ENCODE results near the gene PDE10A.
"Not testable (repeated sequence)": the region's sequence is repeated elsewhere in the genome, so short reads cannot be mapped to it uniquely, and the experiment has no call there.

The PDE10A gene

GRCh38 chr6:165559632-165560031, 103.4 kb downstream of the PDE10A start:
- TF ChIP-seq CTCF (IDR thresholded peaks at IDR 0.05; ENCODE audit: low read depth, low read length, missing control alignments): no peak
- no peak for DNase-seq (ENCODE audit: low read depth)
- H3K4me3 ChIP-seq (ENCODE audit: low read depth, low read length): no peak overlapping the region

GRCh38 chr6:165558097-165558496, 104.9 kb downstream of the PDE10A start:
- not testable (repeated sequence) for H3K4me3 ChIP-seq (ENCODE audit: low read depth, low read length); DNase-seq (ENCODE audit: low read depth)

- no peak for TF ChIP-seq CTCF (IDR thresholded peaks at IDR 0.05; ENCODE audit: low read depth, low read length, missing control alignments)
Measured at GRCh38 chr6:165557674-165558073, 105.4 kb downstream of the PDE10A start.

GRCh38 chr6:165556116-165556843, 106.8 kb downstream of the PDE10A start:
- H3K4me3 ChIP-seq (ENCODE audit: low read depth, low read length): no peak overlapping the region
- DNase-seq (ENCODE audit: low read depth): no peak
- no peak for TF ChIP-seq CTCF (IDR thresholded peaks at IDR 0.05; ENCODE audit: low read depth, low read length, missing control alignments)

More at GRCh38 chr6:165557674-165558073, 105.4 kb downstream of the PDE10A start:
- no peak for DNase-seq (ENCODE audit: low read depth)
- H3K4me3 ChIP-seq (ENCODE audit: low read depth, low read length): no peak overlapping the region

- not testable (repeated sequence) for H3K4me3 ChIP-seq (ENCODE audit: low read depth, low read length); DNase-seq (ENCODE audit: low read depth)
Measured at GRCh38 chr6:165554644-165555043, 108.4 kb downstream of the PDE10A start.

- TF ChIP-seq CTCF (IDR thresholded peaks at IDR 0.05; ENCODE audit: low read depth, low read length, missing control alignments): no peak
- DNase-seq (ENCODE audit: low read depth): no peak
Measured at GRCh38 chr6:165552248-165552736, 110.7 kb downstream of the PDE10A start.

GRCh38 chr6:165551828-165552227, 111.2 kb downstream of the PDE10A start:
- H3K4me3 ChIP-seq (ENCODE audit: low read depth, low read length): no peak overlapping the region
- TF ChIP-seq CTCF (IDR thresholded peaks at IDR 0.05; ENCODE audit: low read depth, low read length, missing control alignments): no peak
- DNase-seq (ENCODE audit: low read depth): no peak

More at GRCh38 chr6:165552248-165552736, 110.7 kb downstream of the PDE10A start:
- no peak overlapping the region for H3K4me3 ChIP-seq (ENCODE audit: low read depth, low read length)

- H3K4me3 ChIP-seq (ENCODE audit: low read depth, low read length): no peak overlapping the region
- no peak for DNase-seq (ENCODE audit: low read depth)
- no peak for TF ChIP-seq CTCF (IDR thresholded peaks at IDR 0.05; ENCODE audit: low read depth, low read length, missing control alignments)
Measured at GRCh38 chr6:165548450-165548849, 114.6 kb downstream of the PDE10A start.
